GM12864 (cell line): ENCODE data around the gene FTCD.

Source experiments
- DNase-seq: peaks from one replicate; pipeline ENCODE4 v3.0.0-alpha.2; 2011; ENCODE audit warnings: low read depth
- H3K4me3 ChIP-seq: 2 replicates; pipeline ENCODE4 v1.5.1; 2011; ENCODE audit warnings: mild to moderate bottlenecking, low read depth, low read length, control low read depth
- TF ChIP-seq, protein P1 (sequence below): IDR thresholded peaks from 2 replicates; pipeline ENCODE4 v1.5.1; 2011; ENCODE audit warnings: low read depth, mild to moderate bottlenecking, moderate library complexity, low read length, control low read depth, inconsistent platforms; ENCODE audit errors: missing control alignments

Gene FTCD

DNA sequence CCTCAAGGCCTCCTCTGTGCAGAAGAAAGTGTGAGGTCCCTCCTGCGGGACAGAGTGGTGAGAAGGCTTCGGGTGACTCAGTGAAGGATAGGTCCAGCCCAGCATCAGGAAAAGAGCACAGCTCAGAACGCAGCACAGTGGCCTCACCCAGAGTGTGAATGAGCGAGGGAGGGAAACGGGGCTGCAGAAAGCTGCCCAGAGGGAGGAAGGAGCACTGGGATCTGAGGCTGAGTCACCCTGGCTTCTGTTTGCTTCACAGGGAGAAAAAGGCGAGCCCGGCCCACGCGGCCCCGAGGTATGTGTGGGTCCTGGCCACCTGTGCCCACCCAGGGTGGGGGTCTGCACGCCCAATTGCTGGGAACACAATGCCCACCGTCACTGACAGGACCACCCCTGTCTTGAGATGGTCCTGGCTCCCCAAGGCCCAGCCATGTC is 33.1 kb downstream of the FTCD start:
- no peak for DNase-seq
- no peak overlapping the region for H3K4me3 ChIP-seq
- TF ChIP-seq, protein P1, sequence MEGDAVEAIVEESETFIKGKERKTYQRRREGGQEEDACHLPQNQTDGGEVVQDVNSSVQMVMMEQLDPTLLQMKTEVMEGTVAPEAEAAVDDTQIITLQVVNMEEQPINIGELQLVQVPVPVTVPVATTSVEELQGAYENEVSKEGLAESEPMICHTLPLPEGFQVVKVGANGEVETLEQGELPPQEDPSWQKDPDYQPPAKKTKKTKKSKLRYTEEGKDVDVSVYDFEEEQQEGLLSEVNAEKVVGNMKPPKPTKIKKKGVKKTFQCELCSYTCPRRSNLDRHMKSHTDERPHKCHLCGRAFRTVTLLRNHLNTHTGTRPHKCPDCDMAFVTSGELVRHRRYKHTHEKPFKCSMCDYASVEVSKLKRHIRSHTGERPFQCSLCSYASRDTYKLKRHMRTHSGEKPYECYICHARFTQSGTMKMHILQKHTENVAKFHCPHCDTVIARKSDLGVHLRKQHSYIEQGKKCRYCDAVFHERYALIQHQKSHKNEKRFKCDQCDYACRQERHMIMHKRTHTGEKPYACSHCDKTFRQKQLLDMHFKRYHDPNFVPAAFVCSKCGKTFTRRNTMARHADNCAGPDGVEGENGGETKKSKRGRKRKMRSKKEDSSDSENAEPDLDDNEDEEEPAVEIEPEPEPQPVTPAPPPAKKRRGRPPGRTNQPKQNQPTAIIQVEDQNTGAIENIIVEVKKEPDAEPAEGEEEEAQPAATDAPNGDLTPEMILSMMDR = no peak

DNA sequence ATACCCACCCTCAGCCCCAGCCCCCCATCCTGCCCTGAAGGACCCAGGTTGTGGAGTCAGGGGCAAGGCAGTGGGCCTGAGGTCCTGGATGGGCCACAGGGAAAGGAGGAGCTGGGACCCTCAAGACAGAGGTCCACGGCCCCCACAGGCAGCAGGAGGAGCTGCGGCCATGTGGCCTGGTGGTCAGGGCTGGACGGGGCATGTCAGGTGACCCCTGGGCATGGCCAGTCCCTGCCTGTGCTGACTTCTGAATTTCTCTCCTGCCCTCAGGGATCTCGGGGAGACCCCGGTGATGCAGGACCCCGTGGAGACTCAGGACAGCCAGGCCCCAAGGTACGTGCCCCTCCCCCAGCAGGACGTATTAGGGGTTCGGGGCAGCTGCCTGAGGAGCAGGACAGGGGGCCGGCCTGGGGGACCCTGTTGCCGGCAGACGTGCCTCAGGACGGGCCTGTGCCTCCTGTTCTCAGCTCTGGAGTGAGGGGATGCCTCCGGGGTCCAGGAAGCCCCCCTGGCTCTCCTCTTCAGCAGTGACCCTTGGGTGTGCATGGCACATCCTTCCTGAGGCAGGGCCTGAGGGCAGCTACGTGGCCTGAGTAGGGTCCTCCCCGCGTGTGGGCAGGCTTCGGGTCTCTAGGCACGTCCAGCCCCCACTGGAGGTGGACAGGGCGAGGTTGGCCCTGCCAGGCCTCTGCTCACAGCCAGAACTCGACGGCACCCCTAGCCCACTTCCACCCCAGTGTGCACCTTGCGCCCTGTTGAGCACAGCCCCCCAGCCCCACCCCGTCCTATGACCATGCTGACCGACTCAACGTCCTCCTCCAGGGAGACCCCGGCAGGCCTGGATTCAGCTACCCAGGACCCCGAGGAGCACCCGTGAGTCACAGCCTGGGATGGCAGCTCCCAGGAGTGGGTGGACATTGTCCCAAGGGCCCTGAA is 33.8 kb downstream of the FTCD start:
- no peak overlapping the region for H3K4me3 ChIP-seq
- DNase-seq = no peak
- TF ChIP-seq, protein P1 = no peak

DNA sequence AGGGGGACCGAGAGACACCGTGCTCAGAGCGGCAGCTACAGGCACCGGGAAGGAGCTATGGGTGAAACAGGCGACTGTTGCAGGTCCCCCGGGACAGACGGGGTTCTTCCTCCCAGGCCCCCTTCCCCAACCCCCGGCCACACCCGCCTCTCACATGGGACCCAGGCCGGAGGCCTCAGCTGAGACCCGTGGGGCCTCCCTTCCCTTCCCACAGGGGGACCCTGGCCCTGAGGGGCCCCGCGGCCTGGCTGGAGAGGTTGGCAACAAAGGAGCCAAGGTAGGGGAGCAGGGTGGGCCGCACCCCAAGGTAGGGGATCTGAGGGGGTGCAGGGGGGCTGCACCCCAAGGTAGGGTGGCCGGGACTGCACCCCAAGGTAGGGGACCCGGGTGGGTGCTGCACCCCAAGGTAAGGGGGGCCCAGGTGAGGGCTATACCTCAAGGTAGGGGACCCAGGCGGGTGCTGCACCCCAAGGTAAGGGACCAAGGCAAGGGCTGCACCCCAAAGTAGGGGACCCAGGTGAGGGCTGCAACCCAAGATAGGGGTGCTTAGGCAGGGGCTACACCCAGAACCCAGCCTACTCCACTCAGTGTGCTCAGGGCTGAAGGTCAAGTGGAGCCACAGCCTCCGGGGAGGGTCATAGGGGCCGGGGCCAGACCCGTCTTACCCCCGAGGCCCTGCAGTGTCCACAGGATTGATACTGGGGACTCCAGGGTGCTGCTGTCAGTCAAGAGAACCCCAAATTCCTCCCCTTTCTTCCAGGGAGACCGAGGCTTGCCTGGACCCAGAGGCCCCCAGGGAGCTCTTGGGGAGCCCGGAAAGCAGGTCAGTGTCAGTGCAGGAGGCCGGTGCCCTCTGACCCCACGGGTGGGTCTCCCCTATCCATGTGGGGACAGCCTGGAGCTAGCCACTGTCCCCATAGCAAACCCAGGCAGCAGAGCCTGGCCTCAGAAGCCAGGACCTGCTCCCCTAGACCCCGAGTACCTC is 34.8 kb downstream of the FTCD start:
- H3K4me3 ChIP-seq = no peak overlapping the region
- TF ChIP-seq, protein P1 = no peak
- DNase-seq = no peak

DNA sequence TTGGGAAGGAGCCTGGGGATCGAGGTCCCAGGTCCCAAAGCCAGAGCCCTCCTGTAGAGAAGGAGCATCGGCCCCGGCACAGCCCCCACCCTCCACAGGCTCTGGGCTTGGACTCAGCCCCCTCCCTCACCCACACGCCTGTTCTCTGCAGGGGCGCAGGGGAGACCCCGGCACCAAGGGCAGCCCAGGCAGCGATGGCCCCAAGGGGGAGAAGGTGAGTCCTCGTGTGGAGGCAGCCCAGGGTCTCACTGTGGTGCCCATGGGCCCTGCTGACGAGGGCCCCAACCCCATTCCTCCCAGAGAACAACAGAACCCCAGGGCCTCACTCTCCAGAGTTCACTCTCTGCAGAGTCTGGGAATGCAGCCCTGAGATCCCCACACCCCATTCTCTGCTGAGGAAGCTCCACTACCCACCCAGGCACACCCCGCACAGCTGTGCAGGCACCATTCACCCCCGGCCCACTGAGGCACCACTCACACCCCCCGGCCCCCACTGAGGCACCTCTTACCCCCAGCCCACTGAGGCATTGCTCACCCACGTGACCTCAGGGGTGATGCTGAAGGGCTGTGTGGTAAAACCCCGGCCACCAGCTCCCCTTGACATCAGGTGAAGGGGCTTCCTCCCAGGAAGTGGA is 35.6 kb downstream of the FTCD start:
- TF ChIP-seq, protein P1 = no peak
- H3K4me3 ChIP-seq = no peak overlapping the region
- no peak for DNase-seq

DNA sequence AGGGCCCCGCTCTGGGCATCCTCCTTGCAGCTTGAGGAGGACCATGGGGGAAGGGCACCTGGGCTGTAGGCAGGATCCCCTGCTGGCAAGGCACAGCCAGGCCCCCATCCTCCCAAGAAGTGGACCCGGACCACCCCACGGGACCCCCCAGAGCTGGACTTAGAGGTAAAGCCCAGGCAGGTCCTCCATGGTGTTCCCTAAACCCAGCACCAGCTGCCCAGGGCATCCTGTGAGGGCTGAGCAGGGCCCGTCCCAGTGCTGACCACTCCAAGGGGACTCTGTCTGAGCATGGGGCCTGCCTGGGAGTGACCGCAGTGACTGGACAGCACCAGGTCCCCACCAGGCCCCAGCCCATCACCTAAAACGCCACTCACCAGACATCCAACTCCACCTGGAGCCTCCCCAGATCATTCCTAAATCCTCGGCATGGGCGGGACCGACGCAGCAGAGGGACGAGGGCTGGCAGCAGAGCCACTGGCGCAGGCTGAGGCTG is 36.2 kb downstream of the FTCD start:
- no peak for DNase-seq
- no peak overlapping the region for H3K4me3 ChIP-seq
- TF ChIP-seq, protein P1 = no peak
